IMR-90 (cell line): Measurements from ENCODE around the gene MYH10.

Experiments used
- BHLHE40 ChIP-seq: fragments of 150-350 bp; IDR thresholded peaks from 2 replicates; pipeline ENCODE4 v1.6.1; 2016; ENCODE audit warnings: mild to moderate bottlenecking, low read depth, low read length
- CEBPB ChIP-seq: IDR thresholded peaks from 2 replicates; pipeline ENCODE4 v1.6.1; 2012; ENCODE audit warnings: low read depth, low read length, improper control_type of control experiment
- CHD1 ChIP-seq: IDR thresholded peaks from 2 replicates; pipeline ENCODE4 v1.6.1; 2012; ENCODE audit warnings: low read depth, low read length, improper control_type of control experiment
- CTCF ChIP-seq: conservative IDR thresholded peaks from 2 replicates; pipeline ENCODE4 v1.5.1; 2012; ENCODE audit warnings: mild to moderate bottlenecking, low read depth, low read length, improper control_type of control experiment
- FOS ChIP-seq: fragments of 150-350 bp; IDR thresholded peaks from 2 replicates; pipeline ENCODE4 v1.6.1; 2016; ENCODE audit warnings: low read depth, low read length
- MAFK ChIP-seq: IDR thresholded peaks from 2 replicates; pipeline ENCODE4 v1.6.1; 2012; ENCODE audit warnings: low read depth, low read length, improper control_type of control experiment
- MAZ ChIP-seq: IDR thresholded peaks from 2 replicates; pipeline ENCODE4 v1.6.1; 2012; ENCODE audit warnings: low read depth, mild to moderate bottlenecking, low read length, improper control_type of control experiment, moderate library complexity, borderline replicate concordance
- POLR2A ChIP-seq: IDR thresholded peaks from 2 replicates; pipeline ENCODE4 v1.6.1; 2012; ENCODE audit warnings: mild to moderate bottlenecking, low read depth, low read length
- RAD21 ChIP-seq: IDR thresholded peaks from 2 replicates; pipeline ENCODE4 v1.6.1; 2012; ENCODE audit warnings: low read length, improper control_type of control experiment
- RCOR1 ChIP-seq: IDR thresholded peaks from 2 replicates; pipeline ENCODE4 v1.6.1; 2012; ENCODE audit warnings: mild to moderate bottlenecking, low read length, improper control_type of control experiment; ENCODE audit not compliant: insufficient replicate concordance
- RFX5 ChIP-seq: IDR thresholded peaks from 2 replicates; pipeline ENCODE4 v1.8.0; 2012; ENCODE audit warnings: low read depth, mild to moderate bottlenecking, low read length, moderate library complexity
- SMC3 ChIP-seq: fragments of 150-350 bp; IDR thresholded peaks from 2 replicates; pipeline ENCODE4 v1.6.1; 2016; ENCODE audit warnings: low read depth, mild to moderate bottlenecking, antibody characterized with exemption, low read length, moderate library complexity
- TF ChIP-seq, protein P1 (sequence below): fragments of 150-350 bp; IDR thresholded peaks from 2 replicates; pipeline ENCODE4 v1.6.1; 2017; ENCODE audit warnings: mild to moderate bottlenecking, antibody characterized with exemption, low read length, low read depth

DNA sequence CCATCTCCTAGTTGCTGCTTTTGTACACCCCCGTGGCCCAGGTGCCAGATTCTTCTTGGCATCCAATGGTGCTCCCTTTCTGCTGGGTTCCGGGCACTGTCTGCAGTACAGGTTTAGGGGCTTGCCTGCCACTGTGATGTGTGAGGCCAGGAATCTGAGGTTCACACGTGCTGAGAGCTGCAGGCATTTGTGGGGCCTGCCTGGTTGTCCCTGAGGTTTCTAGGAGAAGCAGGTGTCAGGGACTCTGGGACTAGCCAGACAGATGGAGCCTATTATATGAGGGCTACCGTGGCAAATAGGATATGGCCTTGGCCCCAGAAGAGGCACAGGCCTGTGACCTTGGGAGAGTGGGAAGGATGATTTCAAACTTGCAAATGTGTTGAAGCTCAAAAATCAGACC lies 165.6 kb downstream of the MYH10 start:
- no peak for TF ChIP-seq MAFK
- TF ChIP-seq CTCF, result no peak
- TF ChIP-seq RCOR1, result no peak
- no peak for TF ChIP-seq BHLHE40
- no peak for TF ChIP-seq CEBPB
- TF ChIP-seq POLR2A, result no peak
- TF ChIP-seq RFX5, result no peak
- no peak for TF ChIP-seq MAZ
- TF ChIP-seq FOS, result no peak
- TF ChIP-seq SMC3, result no peak
- no peak for TF ChIP-seq CHD1
- no peak for TF ChIP-seq RAD21
- TF ChIP-seq, protein P1, sequence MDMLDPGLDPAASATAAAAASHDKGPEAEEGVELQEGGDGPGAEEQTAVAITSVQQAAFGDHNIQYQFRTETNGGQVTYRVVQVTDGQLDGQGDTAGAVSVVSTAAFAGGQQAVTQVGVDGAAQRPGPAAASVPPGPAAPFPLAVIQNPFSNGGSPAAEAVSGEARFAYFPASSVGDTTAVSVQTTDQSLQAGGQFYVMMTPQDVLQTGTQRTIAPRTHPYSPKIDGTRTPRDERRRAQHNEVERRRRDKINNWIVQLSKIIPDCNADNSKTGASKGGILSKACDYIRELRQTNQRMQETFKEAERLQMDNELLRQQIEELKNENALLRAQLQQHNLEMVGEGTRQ, result no peak
